SW 1271 (cell line): ENCODE data around the gene RDH11.
"Not testable (repeated sequence)": the region's sequence is repeated elsewhere in the genome, so short reads cannot be mapped to it uniquely, and the experiment has no call there.

Experiments used
- DNase-seq, 2 experiments: peaks; one replicate each; lab custom pipeline; 2025; lab: John Stamatoyannopoulos, UW

Gene RDH11

DNA sequence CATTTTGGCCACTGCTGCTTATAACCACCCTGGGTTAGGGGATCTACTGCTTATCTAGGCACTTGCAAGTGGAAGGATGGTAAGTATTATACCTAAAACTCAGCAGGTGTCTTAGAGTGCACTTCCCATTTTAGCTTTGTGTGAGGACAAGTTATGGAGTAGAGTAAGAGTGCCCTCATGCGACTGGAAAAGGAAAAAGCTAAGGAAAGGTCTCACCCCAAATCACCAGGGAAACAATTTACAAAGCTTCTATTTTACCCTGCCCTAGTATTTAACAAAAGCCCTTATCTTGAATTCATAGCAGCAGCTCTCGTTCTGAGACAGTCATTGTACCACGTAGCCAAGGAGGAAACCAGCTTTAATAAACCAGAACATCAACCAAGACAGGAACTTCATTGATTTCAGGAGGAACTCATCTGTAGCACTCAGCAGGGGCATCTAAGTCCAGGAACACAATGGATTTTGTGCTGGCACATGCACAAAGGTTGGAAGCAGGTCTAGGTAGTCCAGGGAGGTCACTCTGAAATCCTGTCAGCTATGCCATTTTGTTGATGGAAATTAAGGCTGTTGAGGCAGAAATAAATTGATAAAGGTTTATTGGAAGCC, 9.0 kb upstream of the RDH11 start:
- DNase-seq, result peak in 1 of 2 experiments; percentile 82

DNA sequence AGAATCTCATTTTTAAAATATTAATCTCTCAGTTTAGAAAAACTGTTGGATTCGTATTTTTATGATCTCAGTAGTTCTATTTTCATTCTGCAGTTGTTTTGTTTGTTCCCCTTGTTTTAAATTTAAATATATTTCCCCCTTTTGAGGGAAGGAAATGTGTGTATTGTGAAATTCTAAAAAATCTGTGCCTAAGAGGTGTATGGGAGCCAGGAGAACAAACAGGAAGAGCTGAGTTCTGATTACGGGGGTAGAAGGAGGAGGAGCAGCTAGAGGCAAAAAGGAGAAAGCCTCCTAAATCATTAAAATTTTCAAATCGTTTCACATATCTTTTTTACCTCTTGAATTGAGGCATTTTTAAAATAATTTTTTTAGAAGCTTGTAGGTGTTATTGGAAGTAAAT, 8.4 kb upstream of the RDH11 start:
- no peak for DNase-seq

DNA sequence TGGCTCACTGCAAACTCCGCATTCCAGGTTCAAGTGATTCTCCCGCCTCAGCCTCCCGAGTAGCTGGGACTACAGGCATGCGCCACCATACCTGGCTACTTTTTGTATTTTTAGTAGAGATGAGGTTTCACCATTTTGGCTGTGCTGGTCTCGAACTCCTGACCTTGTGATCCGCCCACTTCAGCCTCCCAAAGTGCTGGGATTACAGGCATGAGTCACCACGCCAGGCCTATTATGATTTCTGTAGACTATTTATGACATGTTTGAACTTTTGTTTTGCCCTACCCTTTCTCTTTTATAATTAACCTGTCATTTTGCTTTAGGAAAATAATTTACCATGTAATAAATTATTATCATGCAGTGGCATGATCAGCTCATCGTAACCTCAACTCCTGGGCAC, 5.9 kb upstream of the RDH11 start, which contains the start of gene RDH12:
TSS of gene RDH12 (plus strand) at position 395 of the 400 bp plus-strand sequence. CDS start 20,757 bp downstream, outside the sequence.
- DNase-seq, result not testable (repeated sequence)

DNA sequence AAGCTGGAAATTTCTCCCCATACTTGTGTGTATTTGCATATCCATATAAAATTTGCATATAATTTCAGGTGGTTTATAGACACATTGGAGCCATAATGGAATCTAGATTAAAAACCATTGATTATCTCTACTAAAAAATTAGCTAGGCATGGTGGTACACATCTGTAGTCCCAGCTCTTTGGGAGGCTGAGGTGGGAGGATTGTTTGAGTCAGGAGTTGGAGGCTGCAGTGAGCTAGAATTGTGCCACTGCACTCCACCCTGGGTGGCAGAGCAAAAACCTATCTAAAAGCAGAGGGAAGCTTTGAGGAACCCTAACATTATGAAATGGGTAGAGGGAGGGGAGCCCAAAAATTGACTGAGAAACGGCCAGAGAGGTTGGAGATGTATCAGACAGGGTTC, 2.6 kb upstream of the RDH11 start:
- DNase-seq, result no peak

DNA sequence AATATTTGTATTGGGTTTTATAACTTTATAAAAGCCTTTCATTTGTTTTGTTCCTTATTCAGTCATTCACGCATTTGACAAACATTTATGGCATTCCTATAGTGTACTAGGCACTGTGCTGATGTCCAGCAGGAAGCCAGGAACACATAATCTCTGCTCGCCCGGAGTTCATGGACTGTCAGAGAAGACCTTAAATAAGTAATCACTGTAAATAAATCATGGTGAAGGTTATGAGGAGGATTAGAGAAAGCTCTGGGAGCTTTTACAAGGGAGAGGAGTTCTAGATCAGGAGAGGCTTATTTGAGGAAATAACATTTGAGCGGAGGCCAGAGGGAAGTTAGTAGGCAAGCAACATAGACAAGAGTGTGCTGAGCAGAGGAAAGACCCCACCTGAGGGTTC, 1.4 kb upstream of the RDH11 start:
- DNase-seq, result no peak

DNA sequence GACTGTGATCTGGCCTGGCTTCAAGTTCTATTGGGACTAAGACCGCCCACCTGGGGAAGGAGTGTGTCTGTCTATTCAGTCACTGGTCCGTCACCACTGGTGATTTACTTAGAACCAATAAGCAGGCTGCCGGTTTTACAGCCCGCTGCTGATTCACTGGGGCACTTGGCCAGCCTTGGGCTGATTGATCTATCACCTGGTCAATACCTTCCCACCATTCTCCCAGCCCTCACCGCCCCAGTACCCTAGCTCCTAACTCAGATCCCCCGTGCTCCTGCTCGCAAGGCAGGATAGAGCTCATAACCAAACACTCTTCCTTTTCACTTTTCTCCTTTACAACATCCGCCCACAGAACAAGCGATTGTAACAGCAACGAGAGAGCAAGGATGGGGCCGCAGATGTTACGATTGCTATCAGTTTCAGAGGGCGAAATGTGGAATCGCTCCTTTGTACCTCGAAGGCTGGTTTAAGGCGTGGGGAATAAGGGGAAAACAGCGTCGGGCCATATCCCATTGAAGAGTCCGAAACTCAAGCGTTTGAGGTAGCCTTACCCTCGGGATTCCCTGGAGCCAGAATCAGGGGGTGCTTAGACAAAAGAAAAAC, 672 bp downstream of the RDH11 start:
- peak; percentile 50 to 89 for DNase-seq

DNA sequence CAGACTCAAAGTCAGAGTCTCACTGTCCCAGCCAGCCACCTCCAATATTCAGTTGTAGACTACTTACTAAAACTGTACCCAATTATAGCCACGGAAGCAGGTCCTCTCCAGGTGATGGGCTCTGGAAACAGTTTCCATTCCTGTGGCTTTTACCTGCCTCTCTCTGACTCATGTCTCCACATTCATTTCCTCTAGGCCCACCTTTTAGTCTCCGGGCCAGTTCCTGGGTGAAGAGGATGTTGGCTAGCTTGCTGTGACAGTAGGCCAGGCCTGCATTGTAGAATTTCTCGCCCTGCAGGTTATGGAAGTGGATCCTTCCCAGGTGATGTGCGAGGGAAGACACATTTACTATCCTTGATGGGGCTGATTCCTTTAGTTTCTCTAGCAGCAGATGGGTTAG, 5.6 kb downstream of the RDH11 start:
- no peak for DNase-seq

DNA sequence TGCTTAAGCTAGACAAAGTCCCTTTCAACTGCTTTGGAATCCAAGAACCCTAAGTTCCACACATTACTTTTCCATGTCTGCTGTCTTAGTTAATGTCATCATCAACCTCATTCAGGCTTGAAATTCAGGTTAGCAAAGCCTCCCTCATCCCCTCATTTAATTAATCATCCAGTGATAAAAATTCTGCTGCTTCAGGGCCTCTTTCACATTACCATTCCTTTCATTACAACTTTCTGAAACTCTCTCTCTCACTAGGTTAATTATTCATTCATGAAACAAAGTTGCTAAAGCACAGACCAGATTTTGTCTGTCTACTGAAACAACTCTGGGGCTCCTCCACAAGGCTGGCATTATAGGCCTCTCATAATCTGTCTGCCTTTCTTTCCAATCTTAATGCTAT, 11.7 kb downstream of the RDH11 start:
- no peak for DNase-seq

DNA sequence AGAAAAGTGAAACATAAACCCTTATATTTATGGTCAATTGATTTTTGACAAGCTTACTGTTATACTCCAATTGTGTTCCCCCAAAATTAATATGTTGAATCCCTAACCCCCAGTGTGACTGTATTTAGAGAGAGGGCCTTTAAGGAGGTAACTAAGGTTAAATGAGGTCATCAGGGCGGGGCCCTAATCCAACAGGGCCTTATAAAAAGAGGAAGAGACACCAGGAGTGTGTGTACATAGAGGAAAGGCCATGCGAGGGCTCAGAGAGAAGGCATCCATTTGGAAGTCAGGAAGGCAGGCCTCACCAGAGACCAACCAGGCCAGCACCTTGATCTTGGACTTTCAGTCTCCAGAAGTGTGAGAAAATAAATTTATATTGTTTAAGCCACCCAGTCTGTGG, 14.6 kb downstream of the RDH11 start:
- no peak for DNase-seq

DNA sequence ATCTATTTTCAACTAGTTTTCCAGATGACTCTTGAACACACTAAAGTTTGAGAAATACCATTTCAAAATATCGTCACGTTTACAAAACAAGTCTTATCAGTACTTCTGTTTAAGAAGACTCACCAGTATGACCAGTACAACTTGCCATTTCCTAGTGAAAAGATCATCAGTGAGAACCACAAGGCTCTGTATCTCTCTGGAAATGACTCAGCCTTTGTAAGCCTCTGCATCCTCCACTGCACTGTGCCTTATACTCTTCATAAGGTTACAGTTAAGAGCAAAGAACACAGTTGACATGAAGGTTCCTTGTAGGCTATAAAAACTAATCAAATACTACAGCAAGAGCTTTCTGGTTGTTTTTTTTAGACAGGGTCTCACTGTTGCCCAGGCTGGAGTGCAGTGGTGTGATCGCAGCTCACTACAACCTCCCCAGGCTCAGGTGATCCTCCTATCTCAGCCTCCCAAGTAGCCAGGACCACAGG, 15.4 kb downstream of the RDH11 start:
- DNase-seq, result peak; percentile 33 to 79

DNA sequence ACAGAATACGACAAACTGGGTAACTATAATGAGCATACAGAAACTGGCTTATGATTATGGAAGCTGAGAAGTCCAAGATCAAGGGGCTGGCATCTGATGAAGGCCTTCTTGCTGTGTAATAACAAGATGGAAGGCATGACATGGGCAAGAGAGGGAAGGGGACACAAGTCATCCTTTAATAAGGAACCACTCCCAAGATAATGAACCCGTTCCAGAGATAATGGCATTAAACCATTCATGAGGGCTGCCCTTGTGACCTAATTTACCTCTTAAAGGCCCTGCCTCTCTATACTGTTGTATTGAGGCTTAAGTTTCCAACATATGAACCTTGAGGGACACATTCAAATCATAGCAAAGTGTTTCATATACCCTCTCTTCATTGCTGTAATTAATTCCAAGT, 16.6 kb downstream of the RDH11 start:
- DNase-seq, result no peak

DNA sequence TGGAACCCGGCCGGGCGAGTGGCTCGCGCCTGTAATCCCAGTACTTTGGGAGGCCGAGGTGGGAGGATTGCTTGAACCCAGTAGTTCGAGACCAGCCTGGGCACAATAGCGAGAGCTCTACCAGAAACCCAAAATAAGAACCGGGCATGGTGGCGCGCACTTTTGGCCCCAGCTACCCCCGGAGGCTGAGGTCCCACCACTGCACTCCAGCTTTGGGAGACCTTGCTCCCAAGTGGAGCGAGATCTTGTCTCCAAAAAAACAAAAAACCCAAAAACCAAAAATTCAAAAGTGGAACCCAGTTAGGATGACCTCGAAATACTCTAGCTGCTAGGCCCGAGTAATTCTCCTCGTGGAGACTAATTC, 20.4 kb downstream of the RDH11 start:
- no peak for DNase-seq

DNA sequence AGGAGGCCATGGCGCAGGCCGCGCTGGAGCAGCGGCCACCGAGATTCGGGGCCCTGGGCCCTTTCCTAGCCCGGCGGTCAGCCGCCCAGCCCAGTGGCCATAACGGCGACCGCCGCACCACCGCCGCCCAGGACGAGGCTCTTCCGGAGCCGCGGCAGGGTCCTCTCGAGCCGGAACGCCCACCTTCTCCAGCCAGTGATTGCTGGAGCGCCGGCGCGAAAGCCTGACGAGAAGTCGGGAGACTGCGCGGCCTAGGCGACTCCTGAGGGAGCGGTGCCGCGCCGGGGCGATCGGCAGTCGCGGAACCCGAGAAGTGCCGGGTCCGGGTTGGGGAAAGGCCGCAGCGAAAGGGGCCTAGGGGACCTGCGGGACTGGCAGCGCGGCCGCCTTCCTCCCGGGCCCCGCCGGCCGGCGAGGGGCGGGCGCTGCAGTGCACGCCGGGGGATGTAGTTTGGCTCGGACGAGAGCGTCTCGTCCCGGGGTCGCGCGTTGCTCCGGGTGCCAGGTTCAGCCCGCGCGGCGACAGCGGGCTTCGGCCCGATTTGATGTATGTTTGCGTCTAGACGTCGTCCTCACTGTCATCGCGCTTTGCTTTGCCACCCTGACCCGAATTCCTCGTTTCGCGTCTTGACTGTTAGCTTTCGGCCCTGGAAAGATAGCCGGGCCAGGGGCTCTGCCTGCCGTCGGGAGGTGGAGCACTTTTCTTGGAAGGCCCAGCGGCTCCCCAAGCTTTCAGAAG, 20.9 kb downstream of the RDH11 start, which contains the start of gene VTI1B:
TSS of gene VTI1B (minus strand) at position 153 of the 739 bp plus-strand sequence. CDS start at position 10, 143 bp downstream.
- peak; percentile 20 to 73 for DNase-seq

DNA sequence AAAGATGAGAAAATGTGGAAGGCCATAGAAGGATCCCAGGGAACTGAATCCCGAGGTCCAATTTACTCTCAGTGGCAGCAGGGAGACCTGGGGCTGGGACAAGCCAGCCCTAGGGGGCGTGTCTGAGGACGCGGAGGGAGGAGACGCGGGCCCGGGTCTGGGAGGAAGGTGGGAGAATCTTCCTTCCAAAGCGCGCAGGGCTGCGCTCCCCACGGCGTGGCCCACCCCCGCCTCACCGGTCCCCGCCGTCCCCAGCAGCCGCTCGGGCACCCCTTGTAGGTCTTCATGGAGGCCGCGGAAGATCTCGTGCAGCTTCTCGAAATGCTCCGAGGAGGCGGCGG, 21.5 kb downstream of the RDH11 start:
- DNase-seq, result peak; percentile 59 to 76

DNA sequence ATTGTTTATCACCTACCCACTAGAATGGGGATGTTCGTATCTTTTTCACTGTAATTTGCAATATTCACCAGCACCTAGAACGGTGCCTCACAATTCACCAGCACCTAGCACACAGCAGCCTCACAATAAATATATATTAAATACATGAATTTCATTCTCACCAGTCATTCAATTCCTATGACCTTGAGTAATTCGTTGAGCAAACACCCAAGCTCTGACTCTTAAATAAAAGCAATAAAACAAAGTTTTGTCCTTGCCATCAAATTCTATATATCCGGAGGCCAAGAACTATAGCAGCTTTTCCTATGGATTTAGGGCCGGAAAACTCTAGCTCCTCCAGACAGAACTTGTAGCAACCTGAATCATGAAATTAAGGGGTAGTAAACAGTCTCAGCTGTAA, 22.1 kb downstream of the RDH11 start:
- DNase-seq, result no peak

DNA sequence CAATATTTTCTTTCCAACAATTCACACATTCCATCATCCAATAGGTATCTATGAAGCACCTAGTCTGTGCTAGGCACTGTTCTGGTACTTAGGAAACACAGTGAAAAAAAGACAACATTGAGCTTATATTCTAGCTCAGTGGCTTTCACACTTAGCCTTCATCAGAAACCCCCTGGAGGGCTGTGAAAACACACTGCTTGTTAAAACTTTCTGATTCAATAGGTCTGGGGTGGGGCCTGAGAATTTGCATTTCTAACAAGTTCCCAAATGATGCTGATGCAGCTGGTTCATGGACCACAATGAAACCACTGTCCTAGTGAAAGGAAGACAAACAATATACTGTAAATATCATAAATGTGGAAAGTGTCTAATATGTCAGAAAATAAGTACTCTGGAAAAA, 27.0 kb downstream of the RDH11 start:
- no peak for DNase-seq

DNA sequence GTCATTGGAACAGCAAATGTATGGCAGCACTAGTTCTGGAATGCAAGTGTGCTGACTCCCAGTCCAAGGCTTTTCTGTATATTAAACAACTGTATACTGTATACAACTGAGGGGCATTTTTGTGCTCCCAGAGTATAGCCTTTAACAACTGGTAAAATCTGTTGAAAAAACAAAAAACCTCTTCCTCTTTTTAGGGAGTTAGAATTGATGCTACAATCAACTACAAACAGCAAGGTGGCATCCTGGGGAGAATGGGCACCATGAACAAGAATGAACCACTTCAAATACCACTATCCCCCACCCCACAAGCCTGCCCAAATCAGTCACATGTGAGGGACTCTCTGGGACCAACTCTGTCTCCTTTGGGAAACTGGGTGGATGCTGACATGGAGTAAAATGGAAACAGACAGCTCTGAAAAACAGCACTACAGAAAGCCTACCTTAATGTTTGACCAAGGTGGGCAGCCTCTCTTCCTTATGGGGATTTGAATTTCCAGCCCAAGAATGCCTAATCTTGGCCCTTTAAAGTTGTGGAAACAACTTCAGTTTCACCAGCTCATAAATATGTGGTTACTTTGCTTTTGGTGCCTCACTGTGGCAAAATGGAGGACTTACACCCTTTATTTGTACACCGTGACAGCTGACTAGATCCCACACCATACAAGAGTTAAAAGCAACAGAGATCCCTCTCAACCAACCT, 28.7 kb downstream of the RDH11 start:
- DNase-seq, result peak in 1 of 2 experiments; percentile 34

DNA sequence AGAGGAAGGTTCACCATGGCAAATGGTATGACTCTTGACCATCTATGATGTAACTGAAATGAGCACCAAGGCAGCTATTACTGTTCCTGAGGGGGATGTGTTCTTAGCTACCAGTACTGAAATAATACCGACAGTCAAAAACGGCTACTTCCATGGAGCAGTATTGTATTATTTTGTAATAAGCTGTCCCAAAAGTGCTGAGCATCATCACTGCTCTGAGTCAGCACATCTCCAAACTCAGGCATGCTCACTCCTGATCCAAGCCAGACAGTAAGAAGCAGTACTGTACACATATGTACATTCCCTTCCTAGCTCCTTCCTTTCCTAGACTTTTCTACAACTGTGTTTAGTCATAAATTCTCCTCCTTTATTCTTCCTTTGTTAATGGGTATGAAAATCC, 29.7 kb downstream of the RDH11 start:
- DNase-seq, result no peak

DNA sequence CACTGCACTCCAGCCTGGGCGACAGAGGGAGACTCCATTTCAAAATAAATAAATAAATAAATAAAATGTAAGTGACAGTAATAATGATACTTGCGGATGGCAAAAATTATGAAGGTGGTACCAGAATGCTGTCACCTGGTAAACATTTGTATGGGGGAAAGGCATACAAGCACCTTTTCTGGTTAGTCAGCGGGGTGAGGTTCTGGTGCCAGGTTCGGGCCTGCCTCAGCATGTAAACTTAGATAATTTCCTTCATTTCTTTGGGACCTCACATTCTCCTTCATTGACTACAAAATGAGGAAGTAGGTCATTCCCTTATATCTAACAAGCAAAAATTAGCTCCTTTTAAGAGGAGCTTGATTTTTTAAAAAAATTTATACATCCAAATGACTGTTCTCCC, 31.9 kb downstream of the RDH11 start:
- DNase-seq, result no peak

DNA sequence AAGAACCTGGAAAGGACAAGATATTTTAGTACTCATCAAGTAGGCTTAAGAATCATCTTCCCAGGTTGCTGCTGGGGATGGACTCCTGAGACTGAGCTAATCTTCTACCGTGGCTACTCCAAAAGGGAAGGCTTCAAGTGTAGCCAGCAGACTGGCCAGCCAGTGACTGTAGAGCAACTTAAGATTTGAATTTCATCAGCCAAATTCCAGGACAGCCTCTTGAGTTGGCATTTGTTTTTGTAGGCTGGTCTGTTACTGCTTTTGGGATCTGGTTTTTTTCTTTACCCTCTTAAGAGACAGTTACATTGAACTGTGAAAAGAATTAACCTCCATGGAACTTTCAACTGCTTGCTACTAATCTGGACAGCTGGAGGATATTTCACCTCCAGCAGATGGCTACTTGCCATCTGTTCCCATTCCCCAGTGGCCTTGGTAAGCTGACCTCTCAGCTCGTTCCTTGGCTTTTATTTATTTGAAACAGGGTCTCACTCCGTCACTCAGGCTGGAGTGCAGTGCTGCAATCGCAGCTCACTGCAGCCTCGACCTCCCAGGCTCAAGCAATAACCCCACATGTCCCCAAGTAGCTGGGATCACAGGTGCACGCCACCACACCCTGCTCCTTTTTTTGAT, 41.8 kb downstream of the RDH11 start:
- DNase-seq, result no peak

DNA sequence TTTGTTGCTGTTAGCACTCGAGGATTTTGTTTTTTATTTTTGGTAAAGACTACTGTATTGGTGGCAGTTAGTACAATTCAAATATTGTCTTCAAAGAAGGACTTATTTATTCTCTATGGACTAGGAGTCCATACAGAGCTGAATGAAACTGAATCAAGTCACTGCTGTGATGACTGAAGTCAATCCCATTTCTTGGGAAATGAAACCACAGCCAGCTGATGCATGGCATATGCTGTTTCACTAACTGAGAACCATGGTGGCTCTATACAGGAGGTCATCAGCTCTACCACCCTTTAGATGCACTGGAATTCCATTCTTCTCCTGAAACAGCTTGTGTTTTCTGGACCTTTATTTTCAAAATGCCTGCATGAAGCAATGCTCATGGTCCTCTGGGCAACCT, 43.4 kb downstream of the RDH11 start:
- no peak for DNase-seq

DNA sequence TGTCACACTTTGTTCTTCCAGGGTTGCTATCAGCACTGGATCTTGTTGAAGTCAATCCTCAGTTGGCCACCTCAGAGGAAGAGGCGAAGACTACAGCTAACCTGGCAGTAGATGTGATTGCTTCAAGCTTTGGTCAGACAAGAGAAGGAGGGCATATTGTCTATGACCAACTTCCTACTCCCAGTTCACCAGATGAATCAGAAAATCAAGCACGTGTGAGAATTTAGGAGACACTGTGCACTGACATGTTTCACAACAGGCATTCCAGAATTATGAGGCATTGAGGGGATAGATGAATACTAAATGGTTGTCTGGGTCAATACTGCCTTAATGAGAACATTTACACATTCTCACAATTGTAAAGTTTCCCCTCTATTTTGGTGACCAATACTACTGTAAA, 44.9 kb downstream of the RDH11 start:
- no peak for DNase-seq
